Suprapubic skin (tissue), 3 donors: ENCODE data around the gene MEF2C.

Experiments used
- POLR2A ChIP-seq, 2 donors: fragments of 450-650 bp; IDR thresholded peaks; one replicate each; pipeline ENCODE4 v1.6.1; 2017; ENCODE audit warnings: antibody characterized with exemption in 2 of 2, mild to moderate bottlenecking in 2 of 2, moderate library complexity in 2 of 2
- TF ChIP-seq, protein P1 (sequence below), 2 donors: fragments of 200-600 bp in 1 of 2; fragments of 450-650 bp in 1 of 2; sonication (generic) in 1 of 2; IDR thresholded peaks; one replicate each; pipeline ENCODE4 v1.5.1; 2016 to 2019; ENCODE audit warnings: antibody characterized with exemption in 2 of 2, mild to moderate bottlenecking in 1 of 2, moderate library complexity in 1 of 2

DNA sequence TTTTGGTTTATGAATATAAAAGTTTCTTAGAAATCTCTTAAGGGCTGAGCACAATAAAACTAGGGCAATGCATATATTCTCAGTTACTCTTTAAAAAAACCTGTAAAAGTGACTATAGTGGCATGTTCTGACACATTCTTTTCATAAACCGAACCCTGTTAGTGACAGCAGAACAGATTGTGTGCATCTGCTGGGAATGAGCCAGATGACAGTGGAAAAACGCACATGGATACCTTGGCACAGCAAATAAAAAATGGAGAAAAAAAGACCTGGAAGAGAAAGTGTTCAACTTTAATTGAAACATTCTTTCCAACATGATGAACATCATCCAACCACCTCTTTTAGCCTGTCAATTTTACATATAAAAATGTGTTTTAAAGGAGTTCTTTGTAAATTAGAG, 12.7 kb downstream of the MEF2C start:
- TF ChIP-seq POLR2A (IDR thresholded peaks at IDR 0.05): no peak
- TF ChIP-seq, protein P1, sequence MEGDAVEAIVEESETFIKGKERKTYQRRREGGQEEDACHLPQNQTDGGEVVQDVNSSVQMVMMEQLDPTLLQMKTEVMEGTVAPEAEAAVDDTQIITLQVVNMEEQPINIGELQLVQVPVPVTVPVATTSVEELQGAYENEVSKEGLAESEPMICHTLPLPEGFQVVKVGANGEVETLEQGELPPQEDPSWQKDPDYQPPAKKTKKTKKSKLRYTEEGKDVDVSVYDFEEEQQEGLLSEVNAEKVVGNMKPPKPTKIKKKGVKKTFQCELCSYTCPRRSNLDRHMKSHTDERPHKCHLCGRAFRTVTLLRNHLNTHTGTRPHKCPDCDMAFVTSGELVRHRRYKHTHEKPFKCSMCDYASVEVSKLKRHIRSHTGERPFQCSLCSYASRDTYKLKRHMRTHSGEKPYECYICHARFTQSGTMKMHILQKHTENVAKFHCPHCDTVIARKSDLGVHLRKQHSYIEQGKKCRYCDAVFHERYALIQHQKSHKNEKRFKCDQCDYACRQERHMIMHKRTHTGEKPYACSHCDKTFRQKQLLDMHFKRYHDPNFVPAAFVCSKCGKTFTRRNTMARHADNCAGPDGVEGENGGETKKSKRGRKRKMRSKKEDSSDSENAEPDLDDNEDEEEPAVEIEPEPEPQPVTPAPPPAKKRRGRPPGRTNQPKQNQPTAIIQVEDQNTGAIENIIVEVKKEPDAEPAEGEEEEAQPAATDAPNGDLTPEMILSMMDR (IDR thresholded peaks at IDR 0.05): no peak
